Hepatocyte (in vitro differentiated cells): Measurements from ENCODE around the gene THOC1. TPM values are rescaled to one million over a fixed set of nuclear protein-coding genes. Genes with fewer than 3 reads are reported as not detected.

Experiments used
- DNase-seq: peaks from one replicate; pipeline ENCODE4 v3.0.0-alpha.2; 2016; ENCODE audit warnings: low spot score
- H2AFZ ChIP-seq: fragments of 200-600 bp; sonication (generic); 2 replicates; pipeline ENCODE4 v1.6.0; 2016; ENCODE audit warnings: antibody characterized with exemption, mild to moderate bottlenecking
- H3K27ac ChIP-seq: fragments of 200-600 bp; sonication (generic); 2 replicates; pipeline ENCODE4 v1.5.1; 2016; ENCODE audit warnings: mild to moderate bottlenecking
- H3K27me3 ChIP-seq: fragments of 200-600 bp; sonication (generic); 2 replicates; pipeline ENCODE4 v1.6.1; 2016
- H3K36me3 ChIP-seq: fragments of 200-600 bp; sonication (generic); replicated peaks from 2 replicates; pipeline ENCODE4 v1.5.1; 2016; ENCODE audit warnings: low read depth; ENCODE audit not compliant: insufficient read depth
- H3K4me1 ChIP-seq: fragments of 200-600 bp; sonication (generic); 2 replicates; pipeline ENCODE4 v1.5.1; 2016; ENCODE audit warnings: mild to moderate bottlenecking, moderate library complexity; ENCODE audit not compliant: insufficient read depth
- H3K4me2 ChIP-seq: fragments of 200-600 bp; sonication (generic); 2 replicates; pipeline ENCODE4 v1.6.0; 2016
- H3K4me3 ChIP-seq: fragments of 200-600 bp; sonication (generic); 2 replicates; pipeline ENCODE4 v1.5.1; 2016; ENCODE audit warnings: mild to moderate bottlenecking
- H3K79me2 ChIP-seq: fragments of 200-600 bp; sonication (generic); 2 replicates; pipeline ENCODE4 v1.6.0; 2017; ENCODE audit warnings: mild to moderate bottlenecking
- H3K9me2 ChIP-seq: fragments of 200-600 bp; sonication (generic); replicated peaks from 2 replicates; pipeline ENCODE4 v1.6.0; 2017; ENCODE audit warnings: mild to moderate bottlenecking; ENCODE audit not compliant: insufficient read depth
- H3K9me3 ChIP-seq: fragments of 200-600 bp; sonication (generic); 2 replicates; pipeline ENCODE4 v1.5.1; 2016; ENCODE audit warnings: low read depth, mild to moderate bottlenecking
- H4K20me1 ChIP-seq: fragments of 200-600 bp; sonication (generic); 2 replicates; pipeline ENCODE4 v1.6.0; 2016; ENCODE audit warnings: mild to moderate bottlenecking; ENCODE audit not compliant: insufficient read depth, poor library complexity, severe bottlenecking
- CTCF ChIP-seq: fragments of 200-600 bp; sonication (generic); IDR thresholded peaks from 2 replicates; pipeline ENCODE4 v1.5.1; 2016; ENCODE audit warnings: antibody characterized with exemption, mild to moderate bottlenecking; ENCODE audit not compliant: poor library complexity
- EZH2 ChIP-seq: fragments of 200-600 bp; sonication (generic); IDR thresholded peaks from 2 replicates; pipeline ENCODE4 v1.6.1; 2016; ENCODE audit warnings: antibody characterized with exemption, mild to moderate bottlenecking, borderline replicate concordance
- EZH2phosphoT487 ChIP-seq: fragments of 200-600 bp; sonication (generic); IDR thresholded peaks from one replicate; pipeline ENCODE4 v1.6.1; 2018; ENCODE audit warnings: antibody characterized with exemption, mild to moderate bottlenecking, low read depth, moderate library complexity; ENCODE audit not compliant: unreplicated experiment, severe bottlenecking
- WGBS: methylation state at CpG from one replicate; pipeline ENCODE4 v1.1.6; 2016; ENCODE audit warnings: low lambda C conversion rate; ENCODE audit errors: missing lambda C conversion rate; 5-methylcytosine and 5-hydroxymethylcytosine counted together
- polyA plus RNA-seq: library from polyadenylated mRNA; unstranded; fragments of >200 nt; fragmentation: Nextera tagmentation; extraction: Ambion mirVana; gene quantifications from 2 replicates; pipeline ENCODE4 v1.2.1, GENCODE V29; 2016
- total RNA-seq: library from RNA; depleted of rRNA; stranded (reverse); fragments of >200 nt; gene quantifications from 2 replicates; pipeline ENCODE4 v1.2.3, GENCODE V29; 2014

The THOC1 gene
- total and polyA plus RNA-seq, 2 experiments from 2014 or later, result 28.9 to 50.3 TPM

- peaks cover 4% of the 10 kb centered on the region for H3K36me3 ChIP-seq
- H3K27ac ChIP-seq, result no peak overlapping the region
- peaks cover 5% of the 10 kb centered on the region for H3K79me2 ChIP-seq
- H3K4me1 ChIP-seq, result no peaks in the 10 kb centered on the region
- WGBS, result 94% methylated on average over 2 of the region's 2 CpGs
- H3K27me3 ChIP-seq, result no peaks in the 10 kb centered on the region
- H4K20me1 ChIP-seq, result no peaks in the 10 kb centered on the region
- H3K9me3 ChIP-seq, result no peaks in the 10 kb centered on the region
- no peak overlapping the region for H3K4me2 ChIP-seq
- no peak for DNase-seq
- TF ChIP-seq EZH2 (no peak), EZH2phosphoT487 (no peak), CTCF (no peak)
- H3K4me3 ChIP-seq, result no peak overlapping the region
- H2AFZ ChIP-seq, result no peak overlapping the region
- no peaks in the 10 kb centered on the region for H3K9me2 ChIP-seq
These were observed 7.3 kb downstream of the THOC1 start for GRCh38 chr18:260547-260946.

- Histone ChIP-seq H2AFZ (no peak overlapping the region), H3K27ac (no peak overlapping the region), H4K20me1 (no peaks in the 10 kb centered on the region), H3K4me3 (no peak overlapping the region), H3K4me2 (no peak overlapping the region), H3K79me2 (no peaks in the 10 kb centered on the region), H3K36me3 (peaks cover 4% of the 10 kb centered on the region), H3K9me3 (no peaks in the 10 kb centered on the region), H3K27me3 (no peaks in the 10 kb centered on the region), H3K4me1 (no peaks in the 10 kb centered on the region), H3K9me2 (no peaks in the 10 kb centered on the region)
- no peak for TF ChIP-seq EZH2phosphoT487
- DNase-seq, result no peak
- 90% methylated on average over 4 of the region's 4 CpGs for WGBS
These were observed 12.7 kb downstream of the THOC1 start for GRCh38 chr18:255171-255570.

- Histone ChIP-seq H3K9me3 (no peaks in the 10 kb centered on the region), H3K27me3 (no peaks in the 10 kb centered on the region), H3K27ac (no peak overlapping the region), H3K36me3 (no peaks in the 10 kb centered on the region), H3K4me1 (no peaks in the 10 kb centered on the region), H3K4me2 (no peak overlapping the region), H3K9me2 (no peaks in the 10 kb centered on the region), H3K79me2 (no peaks in the 10 kb centered on the region), H4K20me1 (no peaks in the 10 kb centered on the region), H3K4me3 (no peak overlapping the region), H2AFZ (no peak overlapping the region)
- WGBS, result 95% methylated on average over 1 of the region's 1 CpG
- no peak for DNase-seq
- TF ChIP-seq CTCF, result no peak
- no peak for TF ChIP-seq EZH2
- no peak for TF ChIP-seq EZH2phosphoT487
These were observed 14.7 kb downstream of the THOC1 start for GRCh38 chr18:253121-253520.

- H3K27me3 ChIP-seq, result no peaks in the 10 kb centered on the region
- H3K4me3 ChIP-seq, result no peak overlapping the region
- no peak for TF ChIP-seq EZH2phosphoT487
- no peak for TF ChIP-seq CTCF
- no peak for TF ChIP-seq EZH2
- H3K79me2 ChIP-seq, result no peaks in the 10 kb centered on the region
- 98% methylated on average over 5 of the region's 5 CpGs for WGBS
- no peaks in the 10 kb centered on the region for H3K4me1 ChIP-seq
- H4K20me1 ChIP-seq, result no peaks in the 10 kb centered on the region
- no peaks in the 10 kb centered on the region for H3K9me2 ChIP-seq
- no peak for DNase-seq
- no peak overlapping the region for H3K27ac ChIP-seq
- H3K9me3 ChIP-seq, result no peaks in the 10 kb centered on the region
- no peak overlapping the region for H2AFZ ChIP-seq
- no peaks in the 10 kb centered on the region for H3K36me3 ChIP-seq
- H3K4me2 ChIP-seq, result no peak overlapping the region
These were observed 16.3 kb downstream of the THOC1 start for GRCh38 chr18:251572-251971.
